BLaER1 (cell line): Measurements from ENCODE around the gene ATP10B.

Experiments
- H3K27ac ChIP-seq: shearing (Covaris generic); formaldehyde crosslinking; 2 replicates; pipeline ENCODE4 v1.8.1; 2022
- H3K27me3 ChIP-seq: shearing (Covaris generic); formaldehyde crosslinking; 2 replicates; pipeline ENCODE4 v1.8.1; 2022
- H3K36me3 ChIP-seq: shearing (Covaris generic); formaldehyde crosslinking; 2 replicates; pipeline ENCODE4 v1.8.1; 2022
- H3K4me1 ChIP-seq: shearing (Covaris generic); formaldehyde crosslinking; 2 replicates; pipeline ENCODE4 v1.8.1; 2022
- H3K4me2 ChIP-seq: shearing (Covaris generic); formaldehyde crosslinking; 2 replicates; pipeline ENCODE4 v1.8.1; 2022
- H3K4me3 ChIP-seq: shearing (Covaris generic); formaldehyde crosslinking; 2 replicates; pipeline ENCODE4 v1.8.1; 2022
- H3K9ac ChIP-seq: shearing (Covaris generic); formaldehyde crosslinking; 2 replicates; pipeline ENCODE4 v1.8.1; 2022
- H3K9me3 ChIP-seq: shearing (Covaris generic); formaldehyde crosslinking; 2 replicates; pipeline ENCODE4 v1.8.1; 2022
- H4K20me1 ChIP-seq: shearing (Covaris generic); formaldehyde crosslinking; 2 replicates; pipeline ENCODE4 v1.8.1; 2022
- Cebpa-rat ChIP-seq: shearing (Covaris generic); IDR thresholded peaks from 2 replicates; pipeline ENCODE4 v1.8.1; 2022

ATP10B gene

DNA sequence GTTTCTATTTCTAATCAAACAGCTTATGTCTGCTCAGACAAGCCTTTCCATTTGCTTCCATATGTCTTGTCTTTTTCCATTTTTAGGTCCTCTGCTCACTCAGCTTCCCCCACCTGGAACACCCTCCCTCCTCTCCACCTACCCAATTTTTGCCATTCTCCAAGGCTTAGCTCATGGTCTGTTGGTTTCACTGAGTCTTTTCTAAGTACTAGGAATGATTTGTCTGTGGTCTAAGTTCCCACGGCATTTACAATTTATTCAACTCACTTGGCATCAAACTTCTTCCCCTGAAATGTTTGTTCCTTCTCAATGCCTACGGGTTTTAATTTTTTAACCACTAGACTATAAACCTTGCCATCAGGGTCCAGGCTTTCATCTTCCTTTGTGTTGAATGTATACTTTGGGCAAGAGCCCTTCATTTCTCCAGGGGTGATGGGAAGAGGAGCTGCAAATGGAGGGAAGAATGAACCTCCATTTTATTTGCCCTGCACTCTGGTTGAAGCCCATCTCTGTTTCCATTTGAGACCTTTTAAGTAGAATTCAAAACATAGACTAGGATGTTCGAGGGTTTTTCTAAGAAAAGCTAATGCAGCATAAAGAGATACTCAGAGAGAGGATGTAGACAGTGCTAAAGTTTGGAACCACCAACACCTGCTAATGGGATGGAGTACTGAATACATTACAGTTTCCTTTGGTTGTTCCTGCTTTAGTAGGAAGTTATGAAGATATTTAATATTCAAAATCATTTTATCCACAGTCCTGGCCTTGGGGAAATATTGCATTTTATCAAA lies 326.3 kb downstream of the ATP10B start:
- no peaks in the 10 kb centered on the region for H4K20me1 ChIP-seq
- no peak overlapping the region for H3K4me2 ChIP-seq
- no peak overlapping the region for H3K4me3 ChIP-seq
- H3K36me3 ChIP-seq: no peaks in the 10 kb centered on the region
- TF ChIP-seq Cebpa-rat: no peak
- H3K9me3 ChIP-seq: no peaks in the 10 kb centered on the region
- no peaks in the 10 kb centered on the region for H3K27me3 ChIP-seq
- no peaks in the 10 kb centered on the region for H3K4me1 ChIP-seq
- H3K27ac ChIP-seq: no peak overlapping the region
- H3K9ac ChIP-seq: no peak overlapping the region

DNA sequence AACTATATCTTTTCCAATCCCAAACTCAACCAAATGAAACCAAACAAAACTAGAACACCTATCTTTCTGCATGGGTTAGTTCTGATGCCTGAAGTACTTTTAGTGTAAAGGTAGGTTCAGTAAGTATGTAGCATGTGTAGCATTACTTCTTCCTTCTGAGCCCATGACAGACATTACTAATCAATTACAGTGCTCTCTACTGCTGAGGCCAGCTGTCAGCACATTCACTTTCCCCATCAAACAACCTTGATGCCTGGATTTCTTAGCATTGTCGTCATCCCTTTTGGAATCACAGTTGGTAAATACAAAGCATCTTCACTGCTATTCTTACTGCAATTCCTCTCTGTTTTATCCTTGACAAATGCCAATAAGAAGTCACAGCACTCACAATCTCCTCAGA lies 327.2 kb downstream of the ATP10B start:
- no peaks in the 10 kb centered on the region for H4K20me1 ChIP-seq
- TF ChIP-seq Cebpa-rat: no peak
- H3K4me2 ChIP-seq: no peak overlapping the region
- no peak overlapping the region for H3K4me3 ChIP-seq
- H3K9me3 ChIP-seq: no peaks in the 10 kb centered on the region
- no peak overlapping the region for H3K27ac ChIP-seq
- H3K36me3 ChIP-seq: no peaks in the 10 kb centered on the region
- H3K9ac ChIP-seq: no peak overlapping the region
- H3K27me3 ChIP-seq: no peaks in the 10 kb centered on the region
- no peaks in the 10 kb centered on the region for H3K4me1 ChIP-seq

DNA sequence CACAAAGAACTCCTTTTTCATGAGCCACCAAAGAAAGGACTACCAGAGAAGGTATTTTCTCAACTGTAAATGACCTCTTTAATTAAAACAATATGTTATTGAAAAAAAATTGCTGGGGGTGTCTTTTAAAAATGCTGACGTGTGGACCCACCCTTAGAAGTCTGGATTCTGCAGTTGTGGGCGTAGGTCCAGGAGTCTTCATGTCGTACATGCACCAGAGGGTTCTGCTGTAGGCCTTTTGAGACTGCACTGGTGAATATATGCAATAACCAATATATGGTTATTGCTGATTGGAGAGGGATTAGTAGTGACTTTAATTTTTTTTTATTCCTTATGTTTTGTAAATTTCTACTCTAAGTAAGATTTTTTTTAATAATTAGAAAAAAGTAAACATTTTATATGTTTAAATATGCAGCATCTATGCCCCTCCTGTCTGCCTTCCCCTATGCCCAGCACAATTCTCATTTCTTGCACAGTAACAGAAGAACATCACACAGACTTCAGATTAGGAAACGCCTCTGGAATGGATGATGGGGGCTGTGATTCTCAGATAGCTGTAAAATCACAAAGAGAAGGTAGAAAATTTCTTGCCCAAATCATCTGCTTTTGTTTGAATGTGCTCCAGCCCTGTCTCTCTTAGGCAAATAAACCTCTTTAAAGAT lies 328.4 kb downstream of the ATP10B start:
- H3K27me3 ChIP-seq: no peaks in the 10 kb centered on the region
- H3K36me3 ChIP-seq: no peaks in the 10 kb centered on the region
- no peak overlapping the region for H3K9ac ChIP-seq
- no peaks in the 10 kb centered on the region for H3K9me3 ChIP-seq
- no peaks in the 10 kb centered on the region for H4K20me1 ChIP-seq
- no peaks in the 10 kb centered on the region for H3K4me1 ChIP-seq
- H3K4me3 ChIP-seq: no peak overlapping the region
- TF ChIP-seq Cebpa-rat: no peak
- H3K27ac ChIP-seq: no peak overlapping the region
- no peak overlapping the region for H3K4me2 ChIP-seq

DNA sequence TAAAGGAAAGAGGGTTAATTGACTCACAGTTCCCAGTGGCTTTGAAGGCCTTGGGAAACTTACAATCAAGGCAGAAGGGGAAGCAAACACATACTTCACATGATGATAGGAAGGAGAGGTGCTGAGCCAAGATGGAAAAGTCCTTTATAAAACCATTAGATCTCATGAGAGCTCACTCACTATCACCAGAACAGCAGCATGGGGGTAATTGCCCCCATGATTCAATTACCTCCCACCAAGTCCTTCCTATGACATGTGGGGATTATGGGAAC lies 330.7 kb downstream of the ATP10B start:
- no peak overlapping the region for H3K4me3 ChIP-seq
- no peaks in the 10 kb centered on the region for H3K27me3 ChIP-seq
- H3K36me3 ChIP-seq: no peaks in the 10 kb centered on the region
- no peaks in the 10 kb centered on the region for H3K9me3 ChIP-seq
- H3K27ac ChIP-seq: no peak overlapping the region
- no peak overlapping the region for H3K4me2 ChIP-seq
- TF ChIP-seq Cebpa-rat: no peak
- H3K4me1 ChIP-seq: no peaks in the 10 kb centered on the region
- no peaks in the 10 kb centered on the region for H4K20me1 ChIP-seq
- no peak overlapping the region for H3K9ac ChIP-seq

DNA sequence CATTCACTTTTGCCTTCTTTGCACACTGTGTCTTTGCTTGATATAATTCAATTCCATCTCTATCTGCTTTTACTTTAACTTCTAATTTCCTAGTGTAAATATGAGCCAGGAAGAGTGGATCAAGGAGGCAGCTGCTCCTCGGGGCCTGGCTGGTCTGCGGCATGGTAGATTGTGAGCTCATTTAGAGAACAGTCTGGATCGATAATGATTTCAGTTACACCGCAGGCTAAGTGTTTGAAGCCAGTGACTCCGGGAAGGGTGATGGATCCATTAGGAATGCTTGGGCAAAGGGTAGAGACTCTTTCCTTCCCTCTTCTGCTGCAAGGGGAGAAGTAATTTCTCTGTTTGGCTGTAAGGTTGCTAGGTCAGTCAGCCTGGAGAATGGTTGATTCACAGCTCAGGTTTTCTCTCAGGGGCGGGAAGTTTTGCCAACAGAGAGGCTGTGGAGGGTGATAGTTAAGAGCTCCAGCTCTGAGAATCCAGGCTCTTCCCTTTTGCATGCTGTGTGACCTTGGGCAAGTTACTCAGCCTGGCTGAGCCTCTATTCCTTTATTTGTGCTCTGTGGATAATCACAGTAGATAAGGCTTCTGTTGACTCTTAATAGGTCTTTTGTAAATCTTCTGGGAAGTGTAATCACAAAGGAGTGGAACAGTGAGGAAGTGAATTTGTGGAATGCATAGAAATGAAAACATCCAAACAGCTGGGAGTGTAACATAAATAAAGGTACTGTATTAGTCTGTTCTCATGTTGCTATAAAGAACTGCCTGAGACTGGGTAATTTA lies 331.2 kb downstream of the ATP10B start:
- Histone ChIP-seq H3K27ac (no peak overlapping the region), H3K4me3 (no peak overlapping the region), H3K4me1 (no peaks in the 10 kb centered on the region), H3K27me3 (no peaks in the 10 kb centered on the region), H3K9ac (no peak overlapping the region), H3K4me2 (no peak overlapping the region), H3K36me3 (no peaks in the 10 kb centered on the region), H3K9me3 (no peaks in the 10 kb centered on the region), H4K20me1 (no peaks in the 10 kb centered on the region)
- TF ChIP-seq Cebpa-rat: no peak

DNA sequence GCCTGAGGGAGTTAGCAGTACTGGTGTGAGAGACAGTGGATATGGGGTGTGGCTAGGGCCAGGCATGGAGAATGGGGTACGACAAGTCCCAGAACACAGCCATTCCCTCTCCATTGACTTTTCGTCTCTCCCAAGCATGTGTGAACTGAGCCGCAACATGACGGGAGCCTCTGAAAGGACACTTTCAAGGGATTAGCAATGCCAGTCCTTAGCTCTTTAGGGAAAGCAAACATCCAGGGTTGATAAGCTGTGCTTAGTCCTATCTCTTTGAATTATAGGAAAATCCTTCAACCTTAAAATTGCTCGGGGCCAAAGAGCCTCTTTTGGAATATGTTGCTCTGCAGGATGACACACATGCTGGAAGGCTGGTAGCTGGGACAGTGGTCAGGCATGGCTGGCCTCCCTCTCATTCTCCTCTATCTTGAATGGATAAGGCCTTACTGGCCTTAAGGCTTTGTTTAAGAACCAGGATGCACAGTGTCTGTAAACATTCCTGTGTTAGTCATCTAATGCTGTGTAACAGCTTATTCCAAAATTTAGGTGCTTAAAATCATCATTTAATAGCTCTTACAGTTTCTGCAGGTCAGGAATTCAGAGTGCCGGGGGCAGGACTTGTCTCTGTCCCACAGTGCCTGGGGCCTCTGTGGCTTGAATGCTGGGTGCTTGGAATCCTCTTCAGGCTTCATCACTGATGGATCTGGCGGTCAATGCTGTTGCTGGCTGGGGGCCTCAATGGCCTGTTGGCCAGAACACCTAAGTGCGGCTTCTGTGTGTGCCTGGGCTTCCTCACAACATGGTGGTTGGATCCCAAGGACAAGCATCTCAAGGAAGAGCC lies 335.1 kb downstream of the ATP10B start:
- Histone ChIP-seq H4K20me1 (no peaks in the 10 kb centered on the region), H3K4me2 (no peak overlapping the region), H3K36me3 (no peaks in the 10 kb centered on the region), H3K4me1 (no peaks in the 10 kb centered on the region), H3K27ac (no peak overlapping the region), H3K27me3 (no peaks in the 10 kb centered on the region), H3K9me3 (no peaks in the 10 kb centered on the region), H3K9ac (no peak overlapping the region), H3K4me3 (no peak overlapping the region)
- TF ChIP-seq Cebpa-rat: no peak

DNA sequence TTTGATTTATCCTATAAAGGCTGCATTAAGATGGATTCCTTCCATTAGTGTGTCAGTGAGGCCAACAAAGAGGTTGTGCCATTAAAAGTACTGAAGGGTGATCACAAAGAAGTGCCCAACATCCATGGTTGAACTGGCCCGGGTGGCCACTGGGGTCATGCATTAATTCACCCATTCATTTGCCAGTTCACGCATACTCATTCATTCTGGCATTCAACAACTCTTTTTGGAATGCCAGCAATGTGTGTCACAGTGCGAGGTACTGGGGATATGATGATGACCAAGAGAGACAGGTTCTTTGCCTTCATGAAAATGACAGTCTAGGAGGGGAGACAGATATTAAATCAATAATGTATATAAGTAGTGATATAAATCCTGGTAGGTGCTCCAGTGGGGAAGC lies 337.1 kb downstream of the ATP10B start:
- Histone ChIP-seq H3K27ac (no peak overlapping the region), H3K36me3 (no peaks in the 10 kb centered on the region), H4K20me1 (no peaks in the 10 kb centered on the region), H3K4me2 (no peak overlapping the region), H3K27me3 (no peaks in the 10 kb centered on the region), H3K4me1 (peaks cover 9% of the 10 kb centered on the region), H3K9me3 (no peaks in the 10 kb centered on the region), H3K9ac (no peak overlapping the region), H3K4me3 (no peak overlapping the region)
- no peak for TF ChIP-seq Cebpa-rat

DNA sequence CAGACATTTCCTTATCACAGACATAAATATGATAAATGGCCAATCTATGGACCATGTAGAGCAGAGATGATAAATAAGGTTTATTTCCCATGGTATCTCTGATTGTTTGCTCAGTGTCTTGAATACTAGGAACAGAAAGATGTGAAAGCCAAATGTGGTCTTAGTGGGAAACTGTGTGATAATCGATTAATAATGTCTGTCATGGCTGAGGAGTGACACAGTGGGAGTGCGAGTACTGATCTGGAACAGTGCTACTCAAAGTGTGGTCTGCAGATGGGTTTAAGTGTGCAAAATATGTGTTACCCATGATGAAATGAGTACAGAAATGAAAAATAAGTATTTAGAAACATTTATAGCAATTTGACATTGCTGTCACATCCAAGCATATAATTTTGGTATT lies 337.8 kb downstream of the ATP10B start:
- H3K27me3 ChIP-seq: no peaks in the 10 kb centered on the region
- H3K36me3 ChIP-seq: no peaks in the 10 kb centered on the region
- H3K4me2 ChIP-seq: no peak overlapping the region
- H3K9ac ChIP-seq: no peak overlapping the region
- no peak overlapping the region for H3K27ac ChIP-seq
- H3K9me3 ChIP-seq: no peaks in the 10 kb centered on the region
- TF ChIP-seq Cebpa-rat: no peak
- no peaks in the 10 kb centered on the region for H4K20me1 ChIP-seq
- peaks cover 9% of the 10 kb centered on the region for H3K4me1 ChIP-seq
- H3K4me3 ChIP-seq: no peak overlapping the region

DNA sequence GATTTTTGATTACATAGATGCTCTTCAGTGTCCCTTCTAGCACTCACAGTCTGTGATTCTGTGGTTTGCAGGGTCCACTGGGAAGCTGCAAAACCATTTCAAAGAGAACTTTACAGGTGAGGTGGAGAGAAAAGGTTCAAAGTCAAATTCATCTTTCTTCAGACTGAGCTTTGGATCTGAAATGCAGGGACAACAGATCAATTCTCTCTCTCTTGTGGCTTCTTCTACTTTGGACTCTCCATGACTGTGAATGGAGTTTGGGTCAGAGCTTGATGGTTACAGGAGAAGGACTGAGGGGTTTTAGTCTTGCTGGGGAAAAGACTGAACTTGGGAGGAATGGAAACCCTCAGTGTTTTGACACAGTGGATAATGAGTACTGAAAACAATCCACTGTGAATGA lies 338.5 kb downstream of the ATP10B start:
- peaks cover 11% of the 10 kb centered on the region for H3K4me1 ChIP-seq
- no peak for TF ChIP-seq Cebpa-rat
- no peaks in the 10 kb centered on the region for H3K27me3 ChIP-seq
- no peaks in the 10 kb centered on the region for H3K9me3 ChIP-seq
- H4K20me1 ChIP-seq: no peaks in the 10 kb centered on the region
- H3K36me3 ChIP-seq: no peaks in the 10 kb centered on the region
- H3K4me2 ChIP-seq: no peak overlapping the region
- no peak overlapping the region for H3K9ac ChIP-seq
- H3K4me3 ChIP-seq: no peak overlapping the region
- no peak overlapping the region for H3K27ac ChIP-seq
